Liver (tissue), 9 donors: ENCODE measurements around the gene GJC1. TPM values are rescaled to one million over a fixed set of nuclear protein-coding genes. Genes with fewer than 3 reads are reported as not detected.

ENCODE experiments used
- DNase-seq: peaks from one replicate; pipeline ENCODE4 v3.0.0-alpha.2; 2017; ENCODE audit warnings: low spot score
- H3K27ac ChIP-seq, 2 donors: one replicate each; pipeline ENCODE4 v1.7.0; 2013; ENCODE audit warnings: inconsistent platforms in 2 of 2, low read length in 2 of 2, control low read depth in 1 of 2, low read depth in 1 of 2, mild to moderate bottlenecking in 1 of 2
- H3K27me3 ChIP-seq, 4 donors: one replicate each; pipeline versions ENCODE4 v1.6.1 to v1.7.0; 2013; ENCODE audit warnings: low read length in 3 of 4, inconsistent platforms in 1 of 4, mild to moderate bottlenecking in 1 of 4, moderate library complexity in 1 of 4; ENCODE audit not compliant: control insufficient read depth in 4 of 4, insufficient read depth in 4 of 4
- H3K36me3 ChIP-seq, 4 donors: one replicate each; pipeline versions ENCODE4 v1.6.1 to v1.7.0; 2013; ENCODE audit warnings: low read length in 3 of 4, mild to moderate bottlenecking in 3 of 4, low read depth in 1 of 4, moderate library complexity in 1 of 4; ENCODE audit not compliant: control insufficient read depth in 4 of 4, insufficient read depth in 3 of 4
- H3K4me1 ChIP-seq, 4 donors: one replicate each; pipeline versions ENCODE4 v1.6.1 to v1.7.0; 2013; ENCODE audit warnings: low read length in 3 of 4, mild to moderate bottlenecking in 3 of 4, moderate library complexity in 1 of 4; ENCODE audit not compliant: control insufficient read depth in 4 of 4, insufficient read depth in 4 of 4
- H3K4me3 ChIP-seq, 3 donors: one replicate each; pipeline versions ENCODE4 v1.6.1 to v1.7.0; 2013; ENCODE audit warnings: low read length in 3 of 3, control low read depth in 1 of 3, low read depth in 1 of 3, mild to moderate bottlenecking in 1 of 3
- H3K9ac ChIP-seq, 2 donors: one replicate each; pipeline ENCODE4 v1.7.0; 2013; ENCODE audit warnings: low read length in 2 of 2, mild to moderate bottlenecking in 2 of 2, moderate library complexity in 2 of 2, control low read depth in 1 of 2, low read depth in 1 of 2
- H3K9me3 ChIP-seq, 4 donors: one replicate each; pipeline versions ENCODE4 v1.6.1 to v1.7.0; 2013; ENCODE audit warnings: low read length in 3 of 4; ENCODE audit not compliant: control insufficient read depth in 4 of 4
- EGR1 ChIP-seq, 2 donors: IDR thresholded peaks; 2 replicates each; pipeline ENCODE4 v1.6.1; 2016 to 2018; ENCODE audit warnings: antibody characterized with exemption in 2 of 2, low read depth in 2 of 2
- FOXA2 ChIP-seq: IDR thresholded peaks from 2 replicates; pipeline ENCODE4 v1.6.1; 2016; ENCODE audit warnings: antibody characterized with exemption
- HNF4A ChIP-seq, 2 donors: conservative IDR thresholded peaks; 2 replicates each; pipeline ENCODE4 v1.6.1; 2016; ENCODE audit warnings: antibody characterized with exemption in 2 of 2, mild to moderate bottlenecking in 2 of 2
- HNF4G ChIP-seq: IDR thresholded peaks from 2 replicates; pipeline ENCODE4 v1.6.1; 2016; ENCODE audit warnings: antibody characterized with exemption
- NR2F2 ChIP-seq: IDR thresholded peaks from 2 replicates; pipeline ENCODE4 v1.6.1; 2016; ENCODE audit warnings: antibody characterized with exemption
- RXRA ChIP-seq, 2 donors: IDR thresholded peaks; 2 replicates each; pipeline ENCODE4 v1.6.1; 2017 to 2018; ENCODE audit warnings: antibody characterized with exemption in 2 of 2, mild to moderate bottlenecking in 1 of 2
- SP1 ChIP-seq: IDR thresholded peaks from 2 replicates; pipeline ENCODE4 v1.6.1; 2018; ENCODE audit warnings: antibody characterized with exemption, mild to moderate bottlenecking
- TAF1 ChIP-seq: conservative IDR thresholded peaks from 2 replicates; pipeline ENCODE4 v1.6.1; 2016; ENCODE audit warnings: antibody characterized with exemption, mild to moderate bottlenecking
- YY1 ChIP-seq: IDR thresholded peaks from 2 replicates; pipeline ENCODE4 v1.6.1; 2016; ENCODE audit warnings: antibody characterized with exemption, mild to moderate bottlenecking
- WGBS: extraction: QIAGEN DNeasy Blood & Tissue Kit; methylation state at CpG from one replicate; pipeline ENCODE4 v1.1.7; 2013; 5-methylcytosine and 5-hydroxymethylcytosine counted together
- polyA plus RNA-seq, 2 donors: library from polyadenylated mRNA; stranded (reverse) in 1 of 2; unstranded in 1 of 2; fragments of 200-250 nt in 1 of 2; fragments of >200 nt in 1 of 2; fragmentation: Nextera tagmentation in 1 of 2; extraction: Ambion mirVana in 1 of 2; gene quantifications; one replicate each; pipeline versions ENCODE4 v1.2.1 to v1.2.3, GENCODE V29; 2013 to 2015
- total RNA-seq, 2 donors: library from RNA; depleted of rRNA; stranded (reverse); fragments of >200 nt; gene quantifications; one replicate each; pipeline ENCODE4 v1.2.3, GENCODE V29; 2014
- TF ChIP-seq, protein P1 (sequence below): IDR thresholded peaks from 2 replicates; pipeline ENCODE4 v1.6.1; 2016; ENCODE audit warnings: antibody characterized with exemption, mild to moderate bottlenecking
- TF ChIP-seq, protein P2 (sequence below): IDR thresholded peaks from 2 replicates; pipeline ENCODE4 v1.6.1; 2016; ENCODE audit warnings: antibody characterized with exemption
- TF ChIP-seq, protein P3 (sequence below): fragments of 150-350 bp; IDR thresholded peaks from 2 replicates; pipeline ENCODE4 v1.5.1; 2017; ENCODE audit warnings: improper control_type of control experiment, low read depth, low read length; ENCODE audit not compliant: missing input control
- TF ChIP-seq, protein P4 (sequence below): IDR thresholded peaks from 2 replicates; pipeline ENCODE4 v1.6.1; 2016; ENCODE audit warnings: antibody characterized with exemption
- donor health status: healthy.
- donor health status: healthy.
- donor health status: healthy.
- donor health status: healthy.
- donor health status: healthy.

GJC1 gene
- total and polyA plus RNA-seq, 4 donors: 0.17 to 1.4 (median 0.77) TPM

DNA sequence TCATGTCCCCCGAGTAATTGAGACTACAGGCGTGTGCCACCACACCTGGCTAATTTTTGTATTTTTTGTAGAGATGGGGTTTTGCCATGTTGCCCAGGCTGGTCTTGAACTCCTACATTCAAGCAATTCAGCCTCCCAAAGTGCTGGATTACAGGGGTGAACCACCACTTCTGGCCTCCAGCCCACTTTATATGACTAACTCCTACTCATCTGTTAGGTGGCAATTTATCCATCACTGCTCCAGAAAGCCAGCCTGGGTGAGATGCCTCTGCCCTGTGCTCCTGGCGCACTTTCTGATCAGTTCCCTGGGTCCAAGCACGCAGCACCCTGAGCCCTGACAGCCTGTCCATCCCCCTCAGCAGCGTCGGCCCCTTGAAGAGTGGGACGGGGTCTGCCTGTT lies 41.9 kb downstream of the GJC1 start:
- Histone ChIP-seq H3K9ac (no peak overlapping the region), H3K4me3 (no peak overlapping the region), H3K36me3 (no peaks in the 10 kb centered on the region), H3K9me3 (no peaks in the 10 kb centered on the region), H3K27me3 (no peaks in the 10 kb centered on the region), H3K27ac (no peak overlapping the region), H3K4me1 (no peaks in the 10 kb centered on the region)
- 83% methylated on average over 7 of the region's 7 CpGs for WGBS
- TF ChIP-seq RXRA (IDR thresholded peaks at IDR 0.05) (no peak), HNF4A (conservative IDR thresholded peaks at IDR 0.05) (no peak), TAF1 (no peak), NR2F2 (no peak), FOXA2 (no peak), EGR1 (IDR thresholded peaks at IDR 0.05; ENCODE audit: low read depth in 2 of 2) (no peak), HNF4G (no peak), YY1 (no peak)
- TF ChIP-seq, protein P1, sequence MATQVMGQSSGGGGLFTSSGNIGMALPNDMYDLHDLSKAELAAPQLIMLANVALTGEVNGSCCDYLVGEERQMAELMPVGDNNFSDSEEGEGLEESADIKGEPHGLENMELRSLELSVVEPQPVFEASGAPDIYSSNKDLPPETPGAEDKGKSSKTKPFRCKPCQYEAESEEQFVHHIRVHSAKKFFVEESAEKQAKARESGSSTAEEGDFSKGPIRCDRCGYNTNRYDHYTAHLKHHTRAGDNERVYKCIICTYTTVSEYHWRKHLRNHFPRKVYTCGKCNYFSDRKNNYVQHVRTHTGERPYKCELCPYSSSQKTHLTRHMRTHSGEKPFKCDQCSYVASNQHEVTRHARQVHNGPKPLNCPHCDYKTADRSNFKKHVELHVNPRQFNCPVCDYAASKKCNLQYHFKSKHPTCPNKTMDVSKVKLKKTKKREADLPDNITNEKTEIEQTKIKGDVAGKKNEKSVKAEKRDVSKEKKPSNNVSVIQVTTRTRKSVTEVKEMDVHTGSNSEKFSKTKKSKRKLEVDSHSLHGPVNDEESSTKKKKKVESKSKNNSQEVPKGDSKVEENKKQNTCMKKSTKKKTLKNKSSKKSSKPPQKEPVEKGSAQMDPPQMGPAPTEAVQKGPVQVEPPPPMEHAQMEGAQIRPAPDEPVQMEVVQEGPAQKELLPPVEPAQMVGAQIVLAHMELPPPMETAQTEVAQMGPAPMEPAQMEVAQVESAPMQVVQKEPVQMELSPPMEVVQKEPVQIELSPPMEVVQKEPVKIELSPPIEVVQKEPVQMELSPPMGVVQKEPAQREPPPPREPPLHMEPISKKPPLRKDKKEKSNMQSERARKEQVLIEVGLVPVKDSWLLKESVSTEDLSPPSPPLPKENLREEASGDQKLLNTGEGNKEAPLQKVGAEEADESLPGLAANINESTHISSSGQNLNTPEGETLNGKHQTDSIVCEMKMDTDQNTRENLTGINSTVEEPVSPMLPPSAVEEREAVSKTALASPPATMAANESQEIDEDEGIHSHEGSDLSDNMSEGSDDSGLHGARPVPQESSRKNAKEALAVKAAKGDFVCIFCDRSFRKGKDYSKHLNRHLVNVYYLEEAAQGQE: no peak
- TF ChIP-seq, protein P2, sequence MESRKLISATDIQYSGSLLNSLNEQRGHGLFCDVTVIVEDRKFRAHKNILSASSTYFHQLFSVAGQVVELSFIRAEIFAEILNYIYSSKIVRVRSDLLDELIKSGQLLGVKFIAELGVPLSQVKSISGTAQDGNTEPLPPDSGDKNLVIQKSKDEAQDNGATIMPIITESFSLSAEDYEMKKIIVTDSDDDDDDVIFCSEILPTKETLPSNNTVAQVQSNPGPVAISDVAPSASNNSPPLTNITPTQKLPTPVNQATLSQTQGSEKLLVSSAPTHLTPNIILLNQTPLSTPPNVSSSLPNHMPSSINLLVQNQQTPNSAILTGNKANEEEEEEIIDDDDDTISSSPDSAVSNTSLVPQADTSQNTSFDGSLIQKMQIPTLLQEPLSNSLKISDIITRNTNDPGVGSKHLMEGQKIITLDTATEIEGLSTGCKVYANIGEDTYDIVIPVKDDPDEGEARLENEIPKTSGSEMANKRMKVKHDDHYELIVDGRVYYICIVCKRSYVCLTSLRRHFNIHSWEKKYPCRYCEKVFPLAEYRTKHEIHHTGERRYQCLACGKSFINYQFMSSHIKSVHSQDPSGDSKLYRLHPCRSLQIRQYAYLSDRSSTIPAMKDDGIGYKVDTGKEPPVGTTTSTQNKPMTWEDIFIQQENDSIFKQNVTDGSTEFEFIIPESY: no peak
- TF ChIP-seq, protein P3, sequence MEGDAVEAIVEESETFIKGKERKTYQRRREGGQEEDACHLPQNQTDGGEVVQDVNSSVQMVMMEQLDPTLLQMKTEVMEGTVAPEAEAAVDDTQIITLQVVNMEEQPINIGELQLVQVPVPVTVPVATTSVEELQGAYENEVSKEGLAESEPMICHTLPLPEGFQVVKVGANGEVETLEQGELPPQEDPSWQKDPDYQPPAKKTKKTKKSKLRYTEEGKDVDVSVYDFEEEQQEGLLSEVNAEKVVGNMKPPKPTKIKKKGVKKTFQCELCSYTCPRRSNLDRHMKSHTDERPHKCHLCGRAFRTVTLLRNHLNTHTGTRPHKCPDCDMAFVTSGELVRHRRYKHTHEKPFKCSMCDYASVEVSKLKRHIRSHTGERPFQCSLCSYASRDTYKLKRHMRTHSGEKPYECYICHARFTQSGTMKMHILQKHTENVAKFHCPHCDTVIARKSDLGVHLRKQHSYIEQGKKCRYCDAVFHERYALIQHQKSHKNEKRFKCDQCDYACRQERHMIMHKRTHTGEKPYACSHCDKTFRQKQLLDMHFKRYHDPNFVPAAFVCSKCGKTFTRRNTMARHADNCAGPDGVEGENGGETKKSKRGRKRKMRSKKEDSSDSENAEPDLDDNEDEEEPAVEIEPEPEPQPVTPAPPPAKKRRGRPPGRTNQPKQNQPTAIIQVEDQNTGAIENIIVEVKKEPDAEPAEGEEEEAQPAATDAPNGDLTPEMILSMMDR: no peak
- TF ChIP-seq, protein P4, sequence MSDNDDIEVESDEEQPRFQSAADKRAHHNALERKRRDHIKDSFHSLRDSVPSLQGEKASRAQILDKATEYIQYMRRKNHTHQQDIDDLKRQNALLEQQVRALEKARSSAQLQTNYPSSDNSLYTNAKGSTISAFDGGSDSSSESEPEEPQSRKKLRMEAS: no peak
- DNase-seq: no peak

DNA sequence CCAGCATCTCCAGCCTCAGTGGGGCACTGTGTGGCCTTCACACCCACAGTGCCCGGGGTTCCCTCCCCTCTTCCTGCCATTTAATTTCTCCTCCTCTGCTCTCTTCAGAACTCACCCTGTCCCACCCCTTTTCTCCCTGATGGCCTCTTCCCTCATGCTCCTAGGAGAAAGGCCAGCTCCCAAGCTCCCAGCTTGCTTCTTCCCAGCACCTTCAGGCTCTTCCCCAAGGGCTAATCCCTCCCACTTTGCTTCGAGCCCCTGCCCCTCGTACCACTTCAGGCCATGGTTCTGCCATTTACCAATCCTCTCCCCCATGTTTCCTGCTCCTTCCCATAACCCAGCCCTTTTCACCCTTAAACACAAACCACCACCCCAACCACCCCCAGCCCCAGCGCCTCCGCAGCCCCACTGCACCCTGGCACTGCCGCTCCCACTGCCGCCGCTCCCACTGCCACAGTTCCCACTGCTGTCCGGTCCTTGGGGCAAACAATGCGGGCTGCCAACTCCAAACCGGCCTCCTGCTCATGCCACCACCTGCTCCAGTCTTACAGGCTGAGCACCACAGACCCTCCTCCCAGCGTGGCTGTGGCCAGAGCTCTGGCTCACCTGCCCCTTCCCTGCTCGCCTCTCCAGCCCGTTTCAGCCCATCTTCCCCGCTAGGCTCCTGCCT lies 42.7 kb downstream of the GJC1 start:
- Histone ChIP-seq H3K4me3 (no peak overlapping the region), H3K36me3 (no peaks in the 10 kb centered on the region), H3K4me1 (no peaks in the 10 kb centered on the region), H3K27me3 (no peaks in the 10 kb centered on the region), H3K27ac (no peak overlapping the region), H3K9ac (no peak overlapping the region), H3K9me3 (no peaks in the 10 kb centered on the region)
- no peak for DNase-seq
- TF ChIP-seq RXRA (IDR thresholded peaks at IDR 0.05): no peak
- TF ChIP-seq, protein P4: no peak
- no peak for TF ChIP-seq NR2F2
- TF ChIP-seq HNF4G: no peak
- no peak for TF ChIP-seq SP1
- WGBS: 80% methylated on average over 15 of the region's 15 CpGs
